ENCODE measurements around the gene RTCA.

Gene RTCA

DNA sequence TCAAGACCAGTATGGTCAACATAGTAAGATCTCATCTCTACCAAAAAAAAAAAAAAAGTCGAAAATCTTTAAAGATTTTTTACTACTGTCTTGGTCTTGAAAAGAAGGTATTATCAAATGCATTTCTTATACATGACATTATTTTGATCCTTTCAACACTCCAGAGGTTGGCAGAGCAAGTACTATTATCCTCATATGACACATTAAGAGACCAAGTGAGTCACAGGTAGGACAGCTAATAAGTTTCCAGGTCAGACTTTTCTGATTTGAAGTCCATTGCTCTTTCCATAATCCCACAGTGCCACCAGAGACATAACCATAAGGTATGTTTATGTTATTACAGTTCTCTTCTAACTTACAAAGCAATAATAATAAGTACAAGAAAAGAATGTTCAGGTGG lies 31.6 kb upstream of the RTCA start:
- H4K20me1 ChIP-seq (ENCODE audit: control insufficient read depth, insufficient read depth, low read depth, low read length), result no peaks in the 10 kb centered on the region
- TF ChIP-seq, protein P1, sequence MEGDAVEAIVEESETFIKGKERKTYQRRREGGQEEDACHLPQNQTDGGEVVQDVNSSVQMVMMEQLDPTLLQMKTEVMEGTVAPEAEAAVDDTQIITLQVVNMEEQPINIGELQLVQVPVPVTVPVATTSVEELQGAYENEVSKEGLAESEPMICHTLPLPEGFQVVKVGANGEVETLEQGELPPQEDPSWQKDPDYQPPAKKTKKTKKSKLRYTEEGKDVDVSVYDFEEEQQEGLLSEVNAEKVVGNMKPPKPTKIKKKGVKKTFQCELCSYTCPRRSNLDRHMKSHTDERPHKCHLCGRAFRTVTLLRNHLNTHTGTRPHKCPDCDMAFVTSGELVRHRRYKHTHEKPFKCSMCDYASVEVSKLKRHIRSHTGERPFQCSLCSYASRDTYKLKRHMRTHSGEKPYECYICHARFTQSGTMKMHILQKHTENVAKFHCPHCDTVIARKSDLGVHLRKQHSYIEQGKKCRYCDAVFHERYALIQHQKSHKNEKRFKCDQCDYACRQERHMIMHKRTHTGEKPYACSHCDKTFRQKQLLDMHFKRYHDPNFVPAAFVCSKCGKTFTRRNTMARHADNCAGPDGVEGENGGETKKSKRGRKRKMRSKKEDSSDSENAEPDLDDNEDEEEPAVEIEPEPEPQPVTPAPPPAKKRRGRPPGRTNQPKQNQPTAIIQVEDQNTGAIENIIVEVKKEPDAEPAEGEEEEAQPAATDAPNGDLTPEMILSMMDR (IDR thresholded peaks at IDR 0.05; ENCODE audit: low read depth, low read length, poor library complexity, severe bottlenecking), result no peak
- TF ChIP-seq EZH2phosphoT487 (IDR thresholded peaks at IDR 0.05; ENCODE audit: borderline replicate concordance, low read length), result no peak
- H3K79me2 ChIP-seq (ENCODE audit: control insufficient read depth, low read length), result no peaks in the 10 kb centered on the region
- H3K9me3 ChIP-seq (ENCODE audit: control insufficient read depth, insufficient read depth, low read length), result no peaks in the 10 kb centered on the region
- H3K36me3 ChIP-seq (ENCODE audit: control insufficient read depth, low read length), result peaks cover 68% of the 10 kb centered on the region
- H3F3A ChIP-seq (ENCODE audit: control insufficient read depth, insufficient read depth), result 0 out of 2 replicates have a peak, but pooled peaks cover 3% of the 10 kb centered on the region
- no peaks in the 10 kb centered on the region for H3K4me1 ChIP-seq (ENCODE audit: control insufficient read depth, low read length)
- no peak overlapping the region for H3K4me2 ChIP-seq (ENCODE audit: low read length)
- no peaks in the 10 kb centered on the region for H3K27me3 ChIP-seq (ENCODE audit: control insufficient read depth, low read length)
- H3K4me3 ChIP-seq (ENCODE audit: low read length), result no peak overlapping the region
- H3K9me2 ChIP-seq (replicated peaks; ENCODE audit: control insufficient read depth, low read length), result no peaks in the 10 kb centered on the region
- H3K27ac ChIP-seq (ENCODE audit: low read depth, low read length), result no peak overlapping the region

DNA sequence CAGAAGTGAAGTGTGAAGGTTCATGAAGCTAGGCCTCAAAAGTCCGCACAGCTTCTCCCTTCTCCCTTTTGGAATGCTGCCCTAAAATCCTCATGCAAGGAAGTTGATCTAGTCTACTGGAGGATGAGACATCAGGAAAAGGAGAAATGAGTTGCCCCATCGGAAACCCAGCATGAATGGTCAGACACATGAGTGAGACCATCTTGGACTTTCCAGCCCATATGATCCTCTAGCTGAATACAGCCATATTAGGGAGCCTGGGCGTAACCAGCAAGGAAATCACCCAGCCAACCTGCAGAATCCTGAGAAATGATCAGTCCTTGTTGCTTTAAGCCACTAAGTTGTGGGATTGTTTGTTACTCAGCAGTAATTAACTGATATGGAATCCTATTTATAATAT lies 28.9 kb upstream of the RTCA start:
- Histone ChIP-seq H3K4me1 (ENCODE audit: control insufficient read depth, low read length) (no peaks in the 10 kb centered on the region), H3K4me2 (ENCODE audit: low read length) (no peak overlapping the region), H3K4me3 (ENCODE audit: low read length) (no peak overlapping the region), H3K9me3 (ENCODE audit: control insufficient read depth, insufficient read depth, low read length) (no peaks in the 10 kb centered on the region), H3K27ac (ENCODE audit: low read depth, low read length) (no peak overlapping the region), H3K27me3 (ENCODE audit: control insufficient read depth, low read length) (no peaks in the 10 kb centered on the region), H3K79me2 (ENCODE audit: control insufficient read depth, low read length) (peaks cover 8% of the 10 kb centered on the region), H3K9me2 (replicated peaks; ENCODE audit: control insufficient read depth, low read length) (no peaks in the 10 kb centered on the region), H3K36me3 (ENCODE audit: control insufficient read depth, low read length) (peaks cover 53% of the 10 kb centered on the region), H4K20me1 (ENCODE audit: control insufficient read depth, insufficient read depth, low read depth, low read length) (no peaks in the 10 kb centered on the region), H3F3A (ENCODE audit: control insufficient read depth, insufficient read depth) (no peaks in the 10 kb centered on the region)
- no peak for TF ChIP-seq EZH2phosphoT487 (IDR thresholded peaks at IDR 0.05; ENCODE audit: borderline replicate concordance, low read length)
- TF ChIP-seq, protein P1 (IDR thresholded peaks at IDR 0.05; ENCODE audit: low read depth, low read length, poor library complexity, severe bottlenecking), result no peak

DNA sequence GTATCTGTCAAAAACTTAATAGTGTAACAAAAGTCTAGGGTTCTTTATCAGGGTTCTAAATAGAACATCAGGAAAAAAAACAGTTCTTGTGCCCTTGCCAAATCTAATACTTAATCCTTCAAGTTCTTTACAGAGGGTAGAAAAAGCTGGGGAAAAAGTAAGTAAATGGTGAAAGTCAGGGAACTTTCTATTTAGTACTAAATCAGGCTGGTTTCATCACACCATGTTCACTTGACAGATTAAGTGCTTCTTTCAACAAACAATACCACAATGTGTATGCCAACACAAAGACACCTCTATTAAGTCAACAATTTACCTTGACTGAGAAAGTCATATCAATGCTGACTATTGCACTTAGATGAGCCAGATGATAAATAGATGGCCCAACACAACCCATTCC lies 26.1 kb upstream of the RTCA start:
- Histone ChIP-seq H3K9me3 (ENCODE audit: control insufficient read depth, insufficient read depth, low read length) (no peaks in the 10 kb centered on the region), H3K4me2 (ENCODE audit: low read length) (no peak overlapping the region), H3K36me3 (ENCODE audit: control insufficient read depth, low read length) (peaks cover 27% of the 10 kb centered on the region), H3K79me2 (ENCODE audit: control insufficient read depth, low read length) (peaks cover 25% of the 10 kb centered on the region), H3K27me3 (ENCODE audit: control insufficient read depth, low read length) (no peaks in the 10 kb centered on the region), H3K4me3 (ENCODE audit: low read length) (no peak overlapping the region), H3F3A (ENCODE audit: control insufficient read depth, insufficient read depth) (no peaks in the 10 kb centered on the region), H3K27ac (ENCODE audit: low read depth, low read length) (no peak overlapping the region), H4K20me1 (ENCODE audit: control insufficient read depth, insufficient read depth, low read depth, low read length) (no peaks in the 10 kb centered on the region), H3K9me2 (replicated peaks; ENCODE audit: control insufficient read depth, low read length) (no peaks in the 10 kb centered on the region), H3K4me1 (ENCODE audit: control insufficient read depth, low read length) (no peaks in the 10 kb centered on the region)
- TF ChIP-seq, protein P1 (IDR thresholded peaks at IDR 0.05; ENCODE audit: low read depth, low read length, poor library complexity, severe bottlenecking), result no peak
- no peak for TF ChIP-seq EZH2phosphoT487 (IDR thresholded peaks at IDR 0.05; ENCODE audit: borderline replicate concordance, low read length)

DNA sequence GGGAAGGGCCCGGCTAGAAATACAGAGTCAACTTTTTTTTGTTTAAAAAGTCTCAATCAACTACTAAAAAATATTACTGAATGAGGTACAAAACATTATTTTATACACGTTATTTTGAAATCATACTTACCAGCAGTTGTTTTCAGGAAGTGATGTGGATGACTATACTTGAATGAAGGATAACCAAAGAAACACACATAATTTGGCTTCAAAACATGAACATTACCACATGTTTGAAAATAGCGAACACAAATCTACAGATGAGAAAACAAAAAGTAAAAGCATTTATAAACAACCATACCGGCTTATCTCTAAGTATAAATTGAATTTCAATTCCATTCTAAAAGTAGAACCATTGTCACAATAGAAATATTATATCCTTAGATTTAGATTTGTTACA lies 25.4 kb upstream of the RTCA start:
- Histone ChIP-seq H3K36me3 (ENCODE audit: control insufficient read depth, low read length) (peaks cover 25% of the 10 kb centered on the region), H3K4me3 (ENCODE audit: low read length) (no peak overlapping the region), H3K79me2 (ENCODE audit: control insufficient read depth, low read length) (peaks cover 30% of the 10 kb centered on the region), H3K9me2 (replicated peaks; ENCODE audit: control insufficient read depth, low read length) (no peaks in the 10 kb centered on the region), H3K4me1 (ENCODE audit: control insufficient read depth, low read length) (no peaks in the 10 kb centered on the region), H3K9me3 (ENCODE audit: control insufficient read depth, insufficient read depth, low read length) (no peaks in the 10 kb centered on the region), H3F3A (ENCODE audit: control insufficient read depth, insufficient read depth) (no peaks in the 10 kb centered on the region), H3K4me2 (ENCODE audit: low read length) (no peak overlapping the region), H3K27me3 (ENCODE audit: control insufficient read depth, low read length) (no peaks in the 10 kb centered on the region), H3K27ac (ENCODE audit: low read depth, low read length) (no peak overlapping the region), H4K20me1 (ENCODE audit: control insufficient read depth, insufficient read depth, low read depth, low read length) (no peaks in the 10 kb centered on the region)
- TF ChIP-seq, protein P1 (IDR thresholded peaks at IDR 0.05; ENCODE audit: low read depth, low read length, poor library complexity, severe bottlenecking), result no peak
- no peak for TF ChIP-seq EZH2phosphoT487 (IDR thresholded peaks at IDR 0.05; ENCODE audit: borderline replicate concordance, low read length)
